HCT116 (cell line): ENCODE data around the gene TFE3. TPM values are rescaled to one million over a fixed set of nuclear protein-coding genes. Genes with fewer than 3 reads are reported as not detected.

ENCODE experiments used
- ATAC-seq: fragments of 200-7000 bp; cut with Tn5 transposase; 2 replicates; pipeline ENCODE4 v1.9.1; 2020; ENCODE audit warnings: mild to moderate bottlenecking, moderate library complexity
- BruUV-seq: library from RNA; stranded (reverse); fragments of 400-500 nt; replicated peaks from 2 replicates; lab custom pipeline; 2021; lab: Mats Ljungman, UMichigan
- CTCF ChIA-PET: fragments of 300-600 bp; sonication (Branson Sonifier 250); formaldehyde crosslinking; loops from one replicate; lab custom pipeline; 2021; ENCODE audit warnings: antibody characterized with exemption; lab: Charles Lee
- POLR2A ChIA-PET: fragments of 300-600, 350-600 bp; sonication (Branson Sonifier 250); formaldehyde crosslinking; loops from one replicate; lab custom pipeline; 2021; ENCODE audit warnings: antibody characterized with exemption; lab: Charles Lee
- RAD21 ChIA-PET, 2 experiments: fragments of 300-600 bp; sonication (Branson Sonifier 250); formaldehyde crosslinking; loops; one replicate each; lab custom pipeline; 2023; ENCODE audit warnings: low total read pairs in 2 of 2; ENCODE audit not compliant: uncharacterized antibody in 2 of 2, unreplicated experiment in 2 of 2, low non-redundant PET in 1 of 2; lab: Charles Lee
- DNase-seq: peaks from one replicate; pipeline ENCODE4 v3.0.0-alpha.2; 2010; ENCODE audit warnings: low read depth, low spot score
- H2AFZ ChIP-seq: fragments of 200-600 bp; shearing (Covaris generic), sonication (generic); 2 replicates; pipeline ENCODE4 v1.6.1; 2017; ENCODE audit warnings: low read depth, mixed run types, mixed read lengths, antibody characterized with exemption, low read length; ENCODE audit not compliant: poor library complexity, severe bottlenecking
- H3K27ac ChIP-seq: 2 replicates; pipeline ENCODE4 v1.5.1; 2012; ENCODE audit warnings: low read depth, low read length
- H3K27me3 ChIP-seq: fragments of 200-600 bp; sonication (generic); 2 replicates; pipeline ENCODE4 v1.6.1; 2016; ENCODE audit warnings: mixed run types, low read length, mixed read lengths; ENCODE audit not compliant: insufficient read depth
- H3K36me3 ChIP-seq, 2 experiments: fragments of 200-500 bp in 1 of 2; fragments of 200-600 bp in 1 of 2; sonication (Bioruptor generic) in 1 of 2; sonication (generic) in 1 of 2; 2 replicates each; pipeline versions ENCODE4 v1.5.1 to v1.6.1; 2014 to 2016; ENCODE audit warnings: low read length in 2 of 2, inconsistent platforms in 1 of 2, mixed read lengths in 1 of 2, mixed run types in 1 of 2; ENCODE audit not compliant: insufficient read depth in 2 of 2, control insufficient read depth in 1 of 2
- H3K4me1 ChIP-seq, 2 experiments: fragments of 200-600 bp in 1 of 2; sonication (generic) in 1 of 2; 2 replicates each; pipeline versions ENCODE4 v1.5.1 to v1.6.1; 2012 to 2017; ENCODE audit warnings: low read length in 2 of 2, inconsistent platforms in 1 of 2, mild to moderate bottlenecking in 1 of 2, mixed read lengths in 1 of 2, mixed run types in 1 of 2, moderate library complexity in 1 of 2; ENCODE audit not compliant: insufficient read depth in 2 of 2, control insufficient read depth in 1 of 2
- H3K4me2 ChIP-seq: fragments of 200-600 bp; sonication (generic); 2 replicates; pipeline ENCODE4 v1.6.1; 2017; ENCODE audit warnings: mixed run types, low read length, mixed read lengths
- H3K4me3 ChIP-seq, 2 experiments: fragments of 200-600 bp in 1 of 2; sonication (generic) in 1 of 2; replicated peaks in 1 of 2; 2 replicates each; pipeline ENCODE4 v1.5.1; 2011 to 2016; ENCODE audit warnings: low read length in 2 of 2, control low read depth in 1 of 2, low read depth in 1 of 2, mild to moderate bottlenecking in 1 of 2, mixed read lengths in 1 of 2, mixed run types in 1 of 2
- H3K79me2 ChIP-seq: fragments of 200-600 bp; sonication (generic); 2 replicates; pipeline ENCODE4 v1.6.1; 2017; ENCODE audit warnings: mild to moderate bottlenecking, mixed run types, low read length, moderate library complexity, mixed read lengths; ENCODE audit not compliant: insufficient read depth
- H3K9ac ChIP-seq: fragments of 200-600 bp; sonication (generic); 2 replicates; pipeline ENCODE4 v1.6.1; 2016; ENCODE audit warnings: low read length, mixed read lengths
- H3K9me2 ChIP-seq: fragments of 200-600 bp; sonication (generic), shearing (Covaris generic); 2 replicates; pipeline ENCODE4 v1.6.1; 2017; ENCODE audit warnings: mixed run types, mild to moderate bottlenecking, moderate library complexity; ENCODE audit not compliant: insufficient read depth
- H3K9me3 ChIP-seq, 2 experiments: fragments of 200-500 bp in 1 of 2; fragments of 200-600 bp in 1 of 2; sonication (Bioruptor generic) in 1 of 2; sonication (generic) in 1 of 2; 2 replicates each; pipeline ENCODE4 v1.6.1; 2014 to 2017; ENCODE audit warnings: low read length in 2 of 2, mixed read lengths in 2 of 2, inconsistent platforms in 1 of 2, low read depth in 1 of 2, mild to moderate bottlenecking in 1 of 2, mixed run types in 1 of 2, moderate library complexity in 1 of 2; ENCODE audit not compliant: control insufficient read depth in 1 of 2, insufficient read depth in 1 of 2
- H4K20me1 ChIP-seq: fragments of 200-600 bp; sonication (generic), shearing (Covaris generic); 2 replicates; pipeline ENCODE4 v1.6.1; 2017; ENCODE audit warnings: mixed run types, mild to moderate bottlenecking, moderate library complexity; ENCODE audit not compliant: insufficient read depth
- CBX3 ChIP-seq: IDR thresholded peaks from 2 replicates; pipeline ENCODE4 v1.6.1; 2012; ENCODE audit warnings: low read depth
- CEBPB ChIP-seq: IDR thresholded peaks from 2 replicates; pipeline ENCODE4 v1.6.1; 2012; ENCODE audit warnings: low read depth
- EGR1 ChIP-seq: IDR thresholded peaks from 2 replicates; pipeline ENCODE4 v1.6.1; 2012; ENCODE audit warnings: low read depth
- EZH2 ChIP-seq: fragments of 200-600 bp; sonication (generic); IDR thresholded peaks from 2 replicates; pipeline ENCODE4 v1.6.1; 2017; ENCODE audit warnings: antibody characterized with exemption, mixed run types
- FOSL1 ChIP-seq: IDR thresholded peaks from 2 replicates; pipeline ENCODE4 v1.6.1; 2012; ENCODE audit warnings: low read depth
- JUND ChIP-seq: IDR thresholded peaks from 2 replicates; pipeline ENCODE4 v1.6.1; 2012
- POLR2AphosphoS5 ChIP-seq: IDR thresholded peaks from 2 replicates; pipeline ENCODE4 v1.6.1; 2011; ENCODE audit warnings: mild to moderate bottlenecking, low read depth, low read length, moderate library complexity
- RAD21 ChIP-seq: IDR thresholded peaks from 2 replicates; pipeline ENCODE4 v1.6.1; 2012; ENCODE audit warnings: low read depth, mild to moderate bottlenecking
- REST ChIP-seq: IDR thresholded peaks from 2 replicates; pipeline ENCODE4 v1.6.1; 2012; ENCODE audit warnings: low read depth
- SIN3A ChIP-seq: IDR thresholded peaks from 2 replicates; pipeline ENCODE4 v1.6.1; 2012; ENCODE audit warnings: low read depth
- SP1 ChIP-seq: IDR thresholded peaks from 2 replicates; pipeline ENCODE4 v1.6.1; 2012; ENCODE audit warnings: low read depth
- SRF ChIP-seq: IDR thresholded peaks from 2 replicates; pipeline ENCODE4 v1.6.1; 2012; ENCODE audit warnings: low read depth
- TCF7L2 ChIP-seq: IDR thresholded peaks from 2 replicates; pipeline ENCODE4 v1.7.0; 2011; ENCODE audit warnings: borderline replicate concordance, inconsistent platforms; ENCODE audit not compliant: insufficient read depth, insufficient read length; ENCODE audit errors: extremely low read depth
- YY1 ChIP-seq: IDR thresholded peaks from 2 replicates; pipeline ENCODE4 v1.6.1; 2011; ENCODE audit warnings: low read length, low read depth, moderate library complexity, mild to moderate bottlenecking; ENCODE audit not compliant: insufficient replicate concordance; ENCODE audit errors: extremely low read depth
- ZBTB33 ChIP-seq: IDR thresholded peaks from 2 replicates; pipeline ENCODE4 v1.6.1; 2011; ENCODE audit warnings: mild to moderate bottlenecking, low read length, moderate library complexity; ENCODE audit not compliant: insufficient replicate concordance; ENCODE audit errors: extremely low read depth
- ZFX ChIP-seq: fragments of 450-650 bp; IDR thresholded peaks from 2 replicates; pipeline ENCODE4 v1.6.1; 2017
- ZNF274 ChIP-seq: fragments of 200-500 bp; sonication (Bioruptor generic); IDR thresholded peaks from 2 replicates; pipeline ENCODE4 v1.6.1; 2014; ENCODE audit warnings: mild to moderate bottlenecking, low read depth, low read length, inconsistent platforms
- intact Hi-C: fragments of 100-400 bp; cut with micrococcal nuclease; formaldehyde crosslinking; loops from 2 replicates; pipeline ENCODE4 v1.10.0; 2022
- total RNA-seq: library from RNA; stranded (reverse); gene quantifications from one replicate; pipeline ENCODE4 v1.2.1, GENCODE V29; 2021; ENCODE audit not compliant: unreplicated experiment
- TF ChIP-seq, protein P1 (sequence below), 3 experiments: fragments of 200-600 bp in 1 of 3; sonication (generic) in 1 of 3; IDR thresholded peaks in 2 of 3; conservative IDR thresholded peaks in 1 of 3; 2 replicates each; pipeline ENCODE4 v1.5.1; 2012 to 2017; ENCODE audit warnings: low read depth in 2 of 3, low read length in 2 of 3, antibody characterized with exemption in 1 of 3, borderline replicate concordance in 1 of 3, control low read depth in 1 of 3, mild to moderate bottlenecking in 1 of 3, mixed read lengths in 1 of 3, mixed run types in 1 of 3, moderate library complexity in 1 of 3; ENCODE audit not compliant: insufficient read depth in 1 of 3
- TF ChIP-seq, protein P2 (sequence below): IDR thresholded peaks from 2 replicates; pipeline ENCODE4 v1.6.1; 2012

The TFE3 gene
- total RNA-seq, 1 experiment from 2014 or later: 17.1 TPM

- Histone ChIP-seq H3K4me1 (peaks cover 2 to 5% of the 10 kb centered on the region in 2 experiments; a peak in 2 of 4 replicates), H2AFZ (no peak overlapping the region), H3K9me2 (no peaks in the 10 kb centered on the region), H3K36me3 (no peaks in the 10 kb centered on the region), H3K4me3 (no peak overlapping the region), H3K27ac (no peak overlapping the region), H4K20me1 (no peaks in the 10 kb centered on the region), H3K9me3 (no peaks in the 10 kb centered on the region), H3K4me2 (no peak overlapping the region), H3K9ac (no peak overlapping the region), H3K27me3 (no peaks in the 10 kb centered on the region), H3K79me2 (no peaks in the 10 kb centered on the region)
- no peak for TF ChIP-seq YY1
- no peak for TF ChIP-seq TCF7L2
- no peak for TF ChIP-seq POLR2AphosphoS5
- no peak for TF ChIP-seq REST
- TF ChIP-seq SIN3A: no peak
- TF ChIP-seq, protein P1, sequence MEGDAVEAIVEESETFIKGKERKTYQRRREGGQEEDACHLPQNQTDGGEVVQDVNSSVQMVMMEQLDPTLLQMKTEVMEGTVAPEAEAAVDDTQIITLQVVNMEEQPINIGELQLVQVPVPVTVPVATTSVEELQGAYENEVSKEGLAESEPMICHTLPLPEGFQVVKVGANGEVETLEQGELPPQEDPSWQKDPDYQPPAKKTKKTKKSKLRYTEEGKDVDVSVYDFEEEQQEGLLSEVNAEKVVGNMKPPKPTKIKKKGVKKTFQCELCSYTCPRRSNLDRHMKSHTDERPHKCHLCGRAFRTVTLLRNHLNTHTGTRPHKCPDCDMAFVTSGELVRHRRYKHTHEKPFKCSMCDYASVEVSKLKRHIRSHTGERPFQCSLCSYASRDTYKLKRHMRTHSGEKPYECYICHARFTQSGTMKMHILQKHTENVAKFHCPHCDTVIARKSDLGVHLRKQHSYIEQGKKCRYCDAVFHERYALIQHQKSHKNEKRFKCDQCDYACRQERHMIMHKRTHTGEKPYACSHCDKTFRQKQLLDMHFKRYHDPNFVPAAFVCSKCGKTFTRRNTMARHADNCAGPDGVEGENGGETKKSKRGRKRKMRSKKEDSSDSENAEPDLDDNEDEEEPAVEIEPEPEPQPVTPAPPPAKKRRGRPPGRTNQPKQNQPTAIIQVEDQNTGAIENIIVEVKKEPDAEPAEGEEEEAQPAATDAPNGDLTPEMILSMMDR (IDR thresholded peaks at IDR 0.05 in 2 of 3, conservative IDR thresholded peaks at IDR 0.05 in 1 of 3; ENCODE audit: borderline replicate concordance in 1 of 3, insufficient read depth in 1 of 3, low read depth in 2 of 3, low read length in 2 of 3): no peak
- no peak for TF ChIP-seq CBX3
- TF ChIP-seq, protein P2, sequence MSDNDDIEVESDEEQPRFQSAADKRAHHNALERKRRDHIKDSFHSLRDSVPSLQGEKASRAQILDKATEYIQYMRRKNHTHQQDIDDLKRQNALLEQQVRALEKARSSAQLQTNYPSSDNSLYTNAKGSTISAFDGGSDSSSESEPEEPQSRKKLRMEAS: no peak
- no peak for TF ChIP-seq SRF
- TF ChIP-seq ZNF274: no peak
- no peak for TF ChIP-seq RAD21
- TF ChIP-seq SP1: no peak
- no peak for TF ChIP-seq ZFX
- no peak for TF ChIP-seq EGR1
- no peak for TF ChIP-seq FOSL1
- TF ChIP-seq CEBPB: no peak
- no peak for TF ChIP-seq JUND
- no peak for TF ChIP-seq EZH2
- no peak for TF ChIP-seq ZBTB33
- ChIA-PET POLR2A (no interaction called here), RAD21 (no interaction called here), CTCF (no interaction called here)
- ATAC-seq: no peak
- BruUV-seq: no TSS peak
- DNase-seq: no peak
- intact Hi-C loops: no loop called here
Observed at GRCh38 chrX:49064735-49065134, 21.6 kb upstream of the TFE3 start.
